Colonic mucosa (tissue), 4 donors: Measurements from ENCODE around the gene AXIN2. TPM values are rescaled to one million over a fixed set of nuclear protein-coding genes. Genes with fewer than 3 reads are reported as not detected.

ENCODE experiments used
- DNase-seq: peaks from one replicate; pipeline ENCODE4 v3.0.0-alpha.2; 2020
- H3K27ac ChIP-seq: fragments of 200-600 bp; one replicate; pipeline ENCODE4 v1.8.0; 2021
- H3K27me3 ChIP-seq: fragments of 200-600 bp; one replicate; pipeline ENCODE4 v1.8.0; 2021
- H3K36me3 ChIP-seq: fragments of 200-600 bp; one replicate; pipeline ENCODE4 v1.8.0; 2021
- H3K4me1 ChIP-seq: fragments of 200-600 bp; one replicate; pipeline ENCODE4 v1.8.0; 2021; ENCODE audit warnings: mild to moderate bottlenecking
- H3K4me3 ChIP-seq: fragments of 200-600 bp; one replicate; pipeline ENCODE4 v1.8.0; 2021
- H3K9ac ChIP-seq, 2 donors: one replicate each; pipeline ENCODE4 v1.7.0; 2013; ENCODE audit warnings: control low read depth in 2 of 2, low read depth in 2 of 2, low read length in 2 of 2
- H3K9me3 ChIP-seq: fragments of 200-600 bp; one replicate; pipeline ENCODE4 v1.8.0; 2021
- intact Hi-C: fragments of 100-400 bp; cut with DNase I; formaldehyde crosslinking; loops from one replicate; pipeline ENCODE4 v1.14.1; 2022
- total RNA-seq, 2 donors: library from RNA; stranded (reverse); fragmentation: NEBNext Ultra II Directional in 1 of 2; extraction: Animal tissue kit (Norgen Biotek cat#: 25700) in 1 of 2; gene quantifications; one replicate each; pipeline ENCODE4 v1.2.1, GENCODE V29; 2021
- TF ChIP-seq, protein P1 (sequence below): fragments of 200-600 bp; IDR thresholded peaks from one replicate; pipeline ENCODE4 v1.8.0; 2022; ENCODE audit warnings: antibody characterized with exemption, mild to moderate bottlenecking
- donor health status: healthy.
- donor health status: DM: no; HTN: no; CAD: no.
- donor health status: DM: no; HTN: no; CAD: no.

The AXIN2 gene
- total RNA-seq, 2 donors from 2014 or later: 38.0 to 41.6 TPM

DNA sequence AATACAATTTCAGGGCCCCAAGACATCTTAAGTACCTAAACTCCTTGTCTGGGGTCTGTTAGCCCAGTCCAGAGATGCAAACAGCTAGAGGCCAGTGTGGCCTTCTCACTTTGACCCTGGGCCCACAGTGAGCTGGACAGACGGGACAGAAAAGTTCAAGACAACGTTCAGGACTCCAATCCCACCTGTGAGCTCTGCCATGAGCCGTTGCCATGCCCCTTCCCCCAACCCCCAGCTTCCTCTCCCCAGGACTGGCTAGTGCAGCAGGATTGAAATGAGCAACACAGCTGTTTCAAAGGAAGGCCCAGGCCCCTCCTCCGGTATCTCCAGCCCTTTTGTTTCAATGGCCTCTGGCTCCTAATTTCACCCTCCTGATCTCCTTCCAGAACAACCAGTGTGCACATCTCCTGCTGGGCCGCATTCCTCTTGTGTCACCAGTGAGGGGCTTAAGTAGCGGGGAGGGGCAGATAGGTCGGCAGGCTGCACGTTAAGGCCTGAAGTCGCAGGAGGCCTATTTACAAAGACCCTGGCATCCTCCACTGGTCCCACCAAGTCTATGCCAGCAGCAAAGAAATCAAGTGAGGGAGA is 11.3 kb downstream of the AXIN2 start:
- Histone ChIP-seq H3K27ac (no peak overlapping the region), H3K9me3 (no peaks in the 10 kb centered on the region), H3K27me3 (no peaks in the 10 kb centered on the region), H3K36me3 (no peaks in the 10 kb centered on the region), H3K4me1 (peaks cover 26% of the 10 kb centered on the region), H3K9ac (no peak overlapping the region), H3K4me3 (no peak overlapping the region)
- TF ChIP-seq, protein P1, sequence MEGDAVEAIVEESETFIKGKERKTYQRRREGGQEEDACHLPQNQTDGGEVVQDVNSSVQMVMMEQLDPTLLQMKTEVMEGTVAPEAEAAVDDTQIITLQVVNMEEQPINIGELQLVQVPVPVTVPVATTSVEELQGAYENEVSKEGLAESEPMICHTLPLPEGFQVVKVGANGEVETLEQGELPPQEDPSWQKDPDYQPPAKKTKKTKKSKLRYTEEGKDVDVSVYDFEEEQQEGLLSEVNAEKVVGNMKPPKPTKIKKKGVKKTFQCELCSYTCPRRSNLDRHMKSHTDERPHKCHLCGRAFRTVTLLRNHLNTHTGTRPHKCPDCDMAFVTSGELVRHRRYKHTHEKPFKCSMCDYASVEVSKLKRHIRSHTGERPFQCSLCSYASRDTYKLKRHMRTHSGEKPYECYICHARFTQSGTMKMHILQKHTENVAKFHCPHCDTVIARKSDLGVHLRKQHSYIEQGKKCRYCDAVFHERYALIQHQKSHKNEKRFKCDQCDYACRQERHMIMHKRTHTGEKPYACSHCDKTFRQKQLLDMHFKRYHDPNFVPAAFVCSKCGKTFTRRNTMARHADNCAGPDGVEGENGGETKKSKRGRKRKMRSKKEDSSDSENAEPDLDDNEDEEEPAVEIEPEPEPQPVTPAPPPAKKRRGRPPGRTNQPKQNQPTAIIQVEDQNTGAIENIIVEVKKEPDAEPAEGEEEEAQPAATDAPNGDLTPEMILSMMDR: no peak
- intact Hi-C loops: no loop called here
- DNase-seq: no peak

DNA sequence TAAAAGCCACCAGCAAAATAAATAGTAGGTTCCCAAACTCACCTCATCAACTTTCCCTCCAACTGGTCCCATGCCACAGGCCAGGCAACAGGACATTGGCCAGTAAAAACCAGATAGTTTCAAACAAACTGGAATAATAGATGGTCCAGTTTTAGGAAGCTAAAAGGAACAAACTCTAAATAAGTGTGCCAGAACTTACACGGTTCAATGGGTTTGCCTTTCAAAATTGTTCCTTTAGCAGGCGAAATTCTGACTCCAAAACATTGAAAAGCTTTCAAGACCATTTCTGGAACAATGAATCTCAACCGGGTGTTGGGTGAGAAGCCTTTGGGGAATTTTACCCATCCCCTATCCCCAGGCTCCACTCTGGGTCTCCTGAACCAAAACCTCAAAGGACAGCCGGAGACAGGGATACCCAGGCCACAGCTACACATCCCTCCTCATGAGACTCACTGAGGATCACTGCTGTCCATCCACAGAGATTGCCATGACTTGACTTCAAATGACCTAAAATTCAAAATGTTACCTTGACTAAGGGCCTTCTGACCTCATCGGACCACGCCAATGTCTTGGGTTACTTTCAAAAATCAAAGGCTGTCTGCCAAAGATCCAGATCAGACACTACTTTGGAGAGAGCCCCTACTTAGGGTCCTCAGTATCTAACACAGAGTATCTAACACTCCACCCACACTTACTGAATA is 13.0 kb downstream of the AXIN2 start:
- intact Hi-C loops: no loop called here
- TF ChIP-seq, protein P1: no peak
- H3K36me3 ChIP-seq: no peaks in the 10 kb centered on the region
- no peak overlapping the region for H3K4me3 ChIP-seq
- no peaks in the 10 kb centered on the region for H3K9me3 ChIP-seq
- H3K27me3 ChIP-seq: no peaks in the 10 kb centered on the region
- peaks cover 20% of the 10 kb centered on the region for H3K4me1 ChIP-seq
- no peak for DNase-seq
- H3K27ac ChIP-seq: peak overlapping the region; percentile 70
- H3K9ac ChIP-seq: no peak overlapping the region

DNA sequence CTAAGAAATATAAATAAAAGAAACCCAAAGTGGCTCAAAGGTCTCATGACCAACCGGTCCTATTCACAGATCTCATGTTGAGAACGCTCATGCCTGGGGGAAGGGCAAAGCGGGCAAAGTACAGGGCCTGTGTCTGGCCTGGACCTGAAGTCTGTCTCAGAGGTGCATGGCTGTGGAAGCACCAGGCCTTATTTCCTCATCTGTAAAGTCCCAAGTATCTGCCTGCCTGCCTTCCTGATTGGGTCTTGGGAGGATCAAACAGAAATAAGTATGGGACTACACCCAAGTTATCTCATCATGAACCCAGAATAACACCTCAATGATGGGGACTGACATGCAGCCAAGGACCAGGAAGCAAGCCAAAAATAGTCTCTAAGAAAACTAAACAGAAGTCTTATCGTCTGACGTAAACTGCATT is 14.2 kb downstream of the AXIN2 start:
- Histone ChIP-seq H3K9me3 (no peaks in the 10 kb centered on the region), H3K4me3 (no peak overlapping the region), H3K36me3 (no peaks in the 10 kb centered on the region), H3K27ac (peak overlapping the region; percentile 75), H3K27me3 (no peaks in the 10 kb centered on the region), H3K4me1 (peaks cover 17% of the 10 kb centered on the region), H3K9ac (peak overlapping the region in 1 of 2 donors; percentile 66)
- DNase-seq: peak; percentile 95
- TF ChIP-seq, protein P1: no peak
- intact Hi-C loops: no loop called here

DNA sequence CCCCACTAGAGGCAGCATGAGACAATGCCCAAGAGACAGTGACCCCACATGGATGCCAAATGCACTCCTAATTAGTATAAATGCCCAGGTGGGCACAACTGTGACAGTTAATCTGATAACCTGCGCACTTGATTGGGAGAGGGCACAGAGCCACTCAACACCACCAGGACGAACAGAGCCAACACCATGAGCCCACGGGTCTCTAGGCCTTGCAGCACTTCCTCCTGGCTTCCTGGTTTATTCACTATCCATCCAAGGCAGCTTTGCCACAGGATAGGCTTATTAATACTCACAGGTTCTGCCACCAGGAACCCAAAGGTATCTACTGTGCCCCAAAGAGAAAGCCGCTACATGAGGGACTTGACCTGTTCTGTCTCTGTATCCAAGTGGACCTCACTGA is 14.9 kb downstream of the AXIN2 start:
- TF ChIP-seq, protein P1: no peak
- intact Hi-C loops: no loop called here
- Histone ChIP-seq H3K9me3 (no peaks in the 10 kb centered on the region), H3K36me3 (no peaks in the 10 kb centered on the region), H3K27ac (peak overlapping the region; percentile 75), H3K4me1 (peaks cover 10% of the 10 kb centered on the region), H3K27me3 (no peaks in the 10 kb centered on the region), H3K4me3 (no peak overlapping the region), H3K9ac (peak overlapping the region; percentile 24 to 66)
- no peak for DNase-seq

DNA sequence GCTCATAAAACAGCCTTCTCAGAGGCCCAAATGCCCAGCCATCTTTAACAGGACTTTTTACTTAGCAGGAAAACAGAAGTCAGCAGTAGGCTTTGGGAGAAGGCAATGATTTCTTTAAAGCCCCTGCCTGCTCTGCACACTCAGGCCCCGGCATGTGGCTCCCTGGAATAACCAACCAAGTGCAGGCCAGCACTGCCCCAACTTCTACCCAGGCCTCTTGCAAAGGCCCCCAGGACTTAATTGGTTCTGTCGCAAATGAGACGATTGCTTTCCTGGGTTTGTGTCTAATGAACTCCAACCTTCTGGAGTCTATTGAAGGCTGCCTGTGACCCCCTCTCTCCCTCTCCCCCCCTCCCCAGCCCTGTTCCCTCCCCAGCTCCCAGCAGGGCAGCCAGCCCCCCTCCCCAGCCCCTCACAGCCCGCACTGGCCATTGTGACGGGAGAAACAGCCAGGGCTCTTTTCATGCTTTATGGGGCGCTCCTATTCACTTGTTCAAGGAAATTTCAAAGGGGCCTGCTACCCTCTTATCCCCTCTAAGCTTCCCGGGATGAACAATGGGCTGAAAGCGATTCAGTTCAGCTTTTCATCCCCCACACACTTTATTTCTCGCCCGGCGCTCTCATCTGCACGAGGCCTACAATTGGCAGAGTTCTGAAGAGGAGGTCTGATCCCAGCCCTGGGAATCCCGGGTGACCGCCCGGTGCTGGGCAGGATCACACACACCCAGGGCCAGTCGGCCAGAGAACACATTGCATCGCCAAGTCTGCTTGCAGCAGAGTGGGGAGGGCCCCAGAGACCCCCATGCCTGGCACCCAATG is 15.5 kb downstream of the AXIN2 start:
- H3K9me3 ChIP-seq: no peaks in the 10 kb centered on the region
- intact Hi-C loops: no loop called here
- H3K36me3 ChIP-seq: no peaks in the 10 kb centered on the region
- H3K4me3 ChIP-seq: no peak overlapping the region
- TF ChIP-seq, protein P1: no peak
- H3K4me1 ChIP-seq: peaks cover 10% of the 10 kb centered on the region
- no peak for DNase-seq
- no peaks in the 10 kb centered on the region for H3K27me3 ChIP-seq
- peak overlapping the region in 1 of 2 donors; percentile 66 for H3K9ac ChIP-seq
- H3K27ac ChIP-seq: peak overlapping the region; percentile 75
